Testis (tissue), 2 donors: ENCODE results near the gene MRM3.

Source experiments
- CTCF ChIP-seq, 3 experiments: fragments of 450-650 bp in 2 of 3; fragments of 200-600 bp in 1 of 3; sonication (generic) in 1 of 3; IDR thresholded peaks; one replicate each; pipeline ENCODE4 v1.5.1; 2016 to 2019; ENCODE audit warnings: antibody characterized with exemption in 3 of 3, mild to moderate bottlenecking in 2 of 3, moderate library complexity in 1 of 3
- POLR2A ChIP-seq: fragments of 450-650 bp; IDR thresholded peaks from one replicate; pipeline ENCODE4 v1.6.1; 2017; ENCODE audit warnings: antibody characterized with exemption, mild to moderate bottlenecking, moderate library complexity

GRCh38 chr17:797236-797840 is 15.2 kb downstream of the MRM3 start:
- TF ChIP-seq CTCF (IDR thresholded peaks at IDR 0.05) (no peak), POLR2A (no peak)
